IPS-18c (cell line): ENCODE results near the gene NFE2L2.

Source experiments
- H3K4me3 ChIP-seq: 2 replicates; pipeline ENCODE4 v1.7.0; 2013; ENCODE audit warnings: low read depth, mild to moderate bottlenecking, low read length, moderate library complexity; ENCODE audit not compliant: insufficient read depth
- H3K9me3 ChIP-seq: one replicate; pipeline ENCODE4 v1.6.1; 2013; ENCODE audit warnings: mild to moderate bottlenecking, low read length, moderate library complexity; ENCODE audit not compliant: control insufficient read depth, insufficient read depth

The NFE2L2 gene

GRCh38 chr2:177263451-177264208 lies 897 bp downstream of the NFE2L2 start:
- peak overlapping the region; percentile 82 for H3K4me3 ChIP-seq
- H3K9me3 ChIP-seq, result no peaks in the 10 kb centered on the region

GRCh38 chr2:177262958-177263450 lies 1.5 kb downstream of the NFE2L2 start:
- Histone ChIP-seq H3K4me3 (peak overlapping the region; percentile 82), H3K9me3 (no peaks in the 10 kb centered on the region)

GRCh38 chr2:177262092-177262491 lies 2.4 kb downstream of the NFE2L2 start:
- no peaks in the 10 kb centered on the region for H3K9me3 ChIP-seq
- no peak overlapping the region for H3K4me3 ChIP-seq

GRCh38 chr2:177261116-177262060 lies 3.1 kb downstream of the NFE2L2 start:
- Histone ChIP-seq H3K4me3 (peak overlapping the region; percentile 15; the same call in 1 of the 2 replicates), H3K9me3 (no peaks in the 10 kb centered on the region)

- Histone ChIP-seq H3K9me3 (no peaks in the 10 kb centered on the region), H3K4me3 (no peak overlapping the region)
These were observed 4.1 kb downstream of the NFE2L2 start for GRCh38 chr2:177260379-177260778.

GRCh38 chr2:177258059-177258458 lies 6.5 kb downstream of the NFE2L2 start:
- no peaks in the 10 kb centered on the region for H3K9me3 ChIP-seq
- no peak overlapping the region for H3K4me3 ChIP-seq

GRCh38 chr2:177257471-177257870 lies 7.1 kb downstream of the NFE2L2 start:
- Histone ChIP-seq H3K4me3 (no peak overlapping the region), H3K9me3 (no peaks in the 10 kb centered on the region)

GRCh38 chr2:177256695-177257094 lies 7.8 kb downstream of the NFE2L2 start:
- no peak overlapping the region for H3K4me3 ChIP-seq
- no peaks in the 10 kb centered on the region for H3K9me3 ChIP-seq

- Histone ChIP-seq H3K4me3 (no peak overlapping the region), H3K9me3 (no peaks in the 10 kb centered on the region)
These were observed 8.5 kb downstream of the NFE2L2 start for GRCh38 chr2:177256026-177256425.

- no peak overlapping the region for H3K4me3 ChIP-seq
These were observed 9.3 kb downstream of the NFE2L2 start for GRCh38 chr2:177255227-177255601.

GRCh38 chr2:177254433-177255226 lies 9.9 kb downstream of the NFE2L2 start:
- Histone ChIP-seq H3K4me3 (no peak overlapping the region), H3K9me3 (no peaks in the 10 kb centered on the region)

More at GRCh38 chr2:177255227-177255601, 9.3 kb downstream of the NFE2L2 start:
- H3K9me3 ChIP-seq, result no peaks in the 10 kb centered on the region

GRCh38 chr2:177253704-177254103 lies 10.8 kb downstream of the NFE2L2 start:
- no peak overlapping the region for H3K4me3 ChIP-seq
- H3K9me3 ChIP-seq, result no peaks in the 10 kb centered on the region

GRCh38 chr2:177252808-177253531 lies 11.6 kb downstream of the NFE2L2 start:
- H3K4me3 ChIP-seq, result no peak overlapping the region
- H3K9me3 ChIP-seq, result no peaks in the 10 kb centered on the region

GRCh38 chr2:177251165-177251542 lies 13.4 kb downstream of the NFE2L2 start:
- H3K4me3 ChIP-seq, result no peak overlapping the region
- no peaks in the 10 kb centered on the region for H3K9me3 ChIP-seq

- no peak overlapping the region for H3K4me3 ChIP-seq
These were observed 14.1 kb downstream of the NFE2L2 start for GRCh38 chr2:177250461-177250860.

GRCh38 chr2:177249038-177249437 lies 15.5 kb downstream of the NFE2L2 start:
- Histone ChIP-seq H3K4me3 (no peak overlapping the region), H3K9me3 (no peaks in the 10 kb centered on the region)

More at GRCh38 chr2:177250461-177250860, 14.1 kb downstream of the NFE2L2 start:
- no peaks in the 10 kb centered on the region for H3K9me3 ChIP-seq
